HEK293T (cell line): ENCODE data around the gene ANGPTL3.

ENCODE experiments used
- CTCF ChIA-PET: fragments of 350-600 bp; formaldehyde crosslinking; extraction: SDS; loops from one replicate; lab custom pipeline; 2021; ENCODE audit warnings: antibody characterized with exemption, inconsistent platforms; lab: Yijun Ruan, JAX
- POLR2A ChIA-PET: fragments of 350-600 bp; formaldehyde crosslinking; extraction: SDS; loops from one replicate; lab custom pipeline; 2020; ENCODE audit warnings: antibody characterized with exemption, inconsistent platforms; lab: Yijun Ruan, JAX
- DNase-seq: peaks from one replicate; pipeline ENCODE4 v3.0.0; 2012; ENCODE audit warnings: mixed read lengths; ENCODE audit errors: extremely low spot score
- ARNT ChIP-seq: fragments of 450-650 bp; IDR thresholded peaks from 2 replicates; pipeline ENCODE4 v1.6.1; 2017; ENCODE audit warnings: mild to moderate bottlenecking
- BHLHE40 ChIP-seq: fragments of 450-650 bp; IDR thresholded peaks from 2 replicates; pipeline ENCODE4 v1.6.1; 2016; ENCODE audit warnings: mild to moderate bottlenecking, moderate library complexity, borderline replicate concordance
- CTBP1 ChIP-seq: fragments of 450-650 bp; IDR thresholded peaks from 2 replicates; pipeline ENCODE4 v1.6.1; 2016; ENCODE audit warnings: borderline replicate concordance
- ELF4 ChIP-seq: fragments of 450-650 bp; IDR thresholded peaks from 2 replicates; pipeline ENCODE4 v1.6.1; 2017; ENCODE audit warnings: antibody characterized with exemption
- FOXA1 ChIP-seq: fragments of 450-650 bp; IDR thresholded peaks from 2 replicates; pipeline ENCODE4 v1.6.1; 2016; ENCODE audit warnings: mild to moderate bottlenecking
- FOXK2 ChIP-seq: fragments of 450-650 bp; IDR thresholded peaks from 2 replicates; pipeline ENCODE4 v1.6.1; 2016; ENCODE audit warnings: mild to moderate bottlenecking
- FOXM1 ChIP-seq: fragments of 450-650 bp; IDR thresholded peaks from 2 replicates; pipeline ENCODE4 v1.6.1; 2017; ENCODE audit warnings: mild to moderate bottlenecking, borderline replicate concordance
- HDGF ChIP-seq: fragments of 450-650 bp; IDR thresholded peaks from 2 replicates; pipeline ENCODE4 v1.6.1; 2017; ENCODE audit warnings: antibody characterized with exemption, borderline replicate concordance
- L3MBTL2 ChIP-seq: fragments of 450-650 bp; conservative IDR thresholded peaks from 2 replicates; pipeline ENCODE4 v1.6.1; 2016; ENCODE audit warnings: mild to moderate bottlenecking
- LEF1 ChIP-seq: fragments of 450-650 bp; IDR thresholded peaks from 2 replicates; pipeline ENCODE4 v1.6.1; 2017; ENCODE audit warnings: mild to moderate bottlenecking, borderline replicate concordance
- NFRKB ChIP-seq: fragments of 450-650 bp; IDR thresholded peaks from 2 replicates; pipeline ENCODE4 v1.6.1; 2016; ENCODE audit warnings: mild to moderate bottlenecking, moderate library complexity
- PKNOX1 ChIP-seq: fragments of 450-650 bp; IDR thresholded peaks from 2 replicates; pipeline ENCODE4 v1.6.1; 2016
- SP1 ChIP-seq: fragments of 450-650 bp; IDR thresholded peaks from 2 replicates; pipeline ENCODE4 v1.6.1; 2017
- SUZ12 ChIP-seq: fragments of 450-650 bp; IDR thresholded peaks from 2 replicates; pipeline ENCODE4 v1.6.1; 2016; ENCODE audit warnings: mild to moderate bottlenecking
- TARDBP ChIP-seq: fragments of 450-650 bp; IDR thresholded peaks from 2 replicates; pipeline ENCODE4 v1.6.1; 2016
- ZNF384 ChIP-seq: fragments of 450-650 bp; IDR thresholded peaks from 2 replicates; pipeline ENCODE4 v1.6.1; 2016

Gene ANGPTL3

DNA sequence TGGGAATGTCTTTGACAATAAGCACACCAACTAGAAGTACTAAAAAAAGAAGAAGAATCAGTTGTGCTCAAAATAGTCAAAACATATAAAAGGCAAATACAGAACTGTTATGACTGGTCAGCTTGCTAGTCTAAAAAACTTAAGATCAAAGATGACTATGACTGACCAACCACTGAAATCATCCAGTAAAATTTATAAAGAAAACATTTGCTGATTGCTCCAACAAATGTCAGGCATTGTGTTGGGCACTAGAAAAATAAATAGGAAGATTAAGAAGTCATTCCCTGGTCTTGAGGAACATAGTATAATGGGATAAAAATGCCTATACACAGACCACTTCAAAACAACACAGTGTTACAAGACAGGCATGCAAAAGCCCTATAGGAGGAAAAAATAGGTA, 9.3 kb upstream of the ANGPTL3 start:
- DNase-seq = no peak
- CTCF ChIA-PET = no interaction called here
- TF ChIP-seq ZNF384 (no peak), ARNT (no peak), L3MBTL2 (no peak), FOXK2 (no peak), SP1 (no peak), TARDBP (no peak)
- POLR2A ChIA-PET = no interaction called here

- POLR2A ChIA-PET = no interaction called here
Measured at GRCh38 chr1:62589321-62589720, 8.0 kb upstream of the ANGPTL3 start.

GRCh38 chr1:62590255-62590969, 6.9 kb upstream of the ANGPTL3 start:
- ChIA-PET CTCF (no interaction called here), POLR2A (no interaction called here)
- no peak for DNase-seq
- TF ChIP-seq FOXA1 (no peak), SP1 (no peak)

More at GRCh38 chr1:62589321-62589720, 8.0 kb upstream of the ANGPTL3 start:
- CTCF ChIA-PET = no interaction called here
- no peak for TF ChIP-seq BHLHE40
- no peak for TF ChIP-seq NFRKB
- DNase-seq = no peak

DNA sequence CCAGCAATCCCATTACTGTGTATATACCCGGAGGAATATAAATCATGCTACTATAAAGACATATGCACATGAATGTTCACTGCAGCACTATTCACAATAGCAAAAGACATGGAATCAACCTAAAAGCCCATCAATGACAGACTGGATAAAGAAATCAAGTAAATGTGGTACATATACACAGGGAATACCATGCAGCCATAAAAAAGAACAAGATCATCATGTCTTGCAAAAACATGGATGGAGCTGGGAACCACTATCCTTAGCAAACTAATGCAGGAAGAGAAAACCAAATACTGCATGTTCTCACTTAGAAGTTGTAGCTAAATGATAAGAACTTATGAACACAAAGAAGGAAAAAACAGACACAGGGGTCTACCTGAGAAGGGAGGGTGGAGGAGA, 6.4 kb upstream of the ANGPTL3 start:
- CTCF ChIA-PET = interaction anchor here (0.6 kb wide), 1 partner anchor 442 kb away, joined by 5 read pairs; no protein-coding TSS in a partner anchor
- no peak for TF ChIP-seq SUZ12
- TF ChIP-seq FOXM1 = no peak
- TF ChIP-seq PKNOX1 = no peak
- no peak for TF ChIP-seq L3MBTL2
- TF ChIP-seq FOXA1 = no peak
- TF ChIP-seq ARNT = no peak
- TF ChIP-seq ZNF384 = no peak
- no peak for TF ChIP-seq LEF1
- TF ChIP-seq NFRKB = no peak
- no peak for TF ChIP-seq BHLHE40
- no peak for TF ChIP-seq ELF4
- no peak for TF ChIP-seq FOXK2
- no peak for DNase-seq
- POLR2A ChIA-PET = no interaction called here

- no peak for DNase-seq
- ChIA-PET POLR2A (no interaction called here), CTCF (no interaction called here)
- TF ChIP-seq FOXK2 (no peak), FOXA1 (no peak), ARNT (no peak), PKNOX1 (no peak), LEF1 (no peak), BHLHE40 (no peak), L3MBTL2 (no peak), TARDBP (no peak), CTBP1 (no peak), ELF4 (no peak), SUZ12 (no peak), FOXM1 (no peak), HDGF (no peak), SP1 (no peak), NFRKB (no peak), ZNF384 (no peak)
Measured at GRCh38 chr1:62593825-62594394, 3.4 kb upstream of the ANGPTL3 start.

- TF ChIP-seq FOXA1 (no peak), TARDBP (no peak)
- POLR2A ChIA-PET = no interaction called here
- CTCF ChIA-PET = interaction anchor here (0.6 kb wide), 1 partner anchor 111 kb away, joined by 4 read pairs; no protein-coding TSS in a partner anchor
- DNase-seq = no peak
Measured at GRCh38 chr1:62595647-62596046, 1.7 kb upstream of the ANGPTL3 start.

DNA sequence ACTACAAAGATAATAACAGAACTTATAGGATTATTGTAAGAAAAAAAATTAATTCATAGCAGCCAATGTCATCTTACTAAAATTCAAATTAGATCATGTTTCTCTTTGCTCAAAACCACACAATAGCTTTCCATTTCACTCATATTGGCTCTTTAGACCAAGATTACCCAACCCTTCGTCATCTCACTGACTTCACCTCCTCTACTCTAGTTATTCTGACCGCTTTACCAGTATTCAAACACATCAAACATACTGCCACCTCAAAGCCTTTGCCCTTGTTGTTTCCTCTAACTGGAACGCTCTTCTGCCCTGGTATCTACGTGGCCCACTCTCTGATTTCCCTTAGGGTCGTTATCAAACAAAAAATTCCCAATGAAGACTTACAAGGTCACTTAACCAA, 1.7 kb downstream of the ANGPTL3 start:
- CTCF ChIA-PET = no interaction called here

More for the DNA sequence above, 1.7 kb downstream of the ANGPTL3 start:
- POLR2A ChIA-PET = no interaction called here
- no peak for DNase-seq
- TF ChIP-seq L3MBTL2 (no peak), HDGF (no peak), BHLHE40 (no peak), ELF4 (no peak), ZNF384 (no peak), TARDBP (no peak), LEF1 (no peak), SP1 (no peak), FOXA1 (no peak), FOXK2 (no peak), ARNT (no peak)
